BLaER1 treated with 17β-estradiol and CSF1 and Interleukin-3, amounts not matched to agents 10 nM and 100 nM (cell line): ENCODE data around the gene NF1.
A peak's percentile ranks its signal among the peaks of the same experiment; 100 is the strongest.
"Not testable (repeated sequence)": the region's sequence is repeated elsewhere in the genome, so short reads cannot be mapped to it uniquely, and the experiment has no call there.

Experiments used
- H3K27ac ChIP-seq, 11 experiments: shearing (Covaris generic); formaldehyde crosslinking; 2 replicates each; pipeline ENCODE4 v1.8.1; 2022
- H3K27me3 ChIP-seq, 11 experiments: shearing (Covaris generic); formaldehyde crosslinking; 2 replicates each; pipeline ENCODE4 v1.8.1; 2022
- H3K36me3 ChIP-seq, 11 experiments: shearing (Covaris generic); formaldehyde crosslinking; 2 replicates each; pipeline ENCODE4 v1.8.1; 2022
- H3K4me1 ChIP-seq, 10 experiments: shearing (Covaris generic); formaldehyde crosslinking; 2 replicates each; pipeline ENCODE4 v1.8.1; 2022
- H3K4me2 ChIP-seq, 11 experiments: shearing (Covaris generic); formaldehyde crosslinking; 2 replicates each; pipeline ENCODE4 v1.8.1; 2022
- H3K4me3 ChIP-seq, 10 experiments: shearing (Covaris generic); formaldehyde crosslinking; 2 replicates each; pipeline ENCODE4 v1.8.1; 2022
- H3K9ac ChIP-seq, 11 experiments: shearing (Covaris generic); formaldehyde crosslinking; 2 replicates each; pipeline ENCODE4 v1.8.1; 2022
- H3K9me3 ChIP-seq, 11 experiments: shearing (Covaris generic); formaldehyde crosslinking; replicated peaks in 1 of 11; 2 replicates each; pipeline ENCODE4 v1.8.1; 2022
- H4K20me1 ChIP-seq, 11 experiments: shearing (Covaris generic); formaldehyde crosslinking; 2 replicates each; pipeline ENCODE4 v1.8.1; 2022
- Cebpa-rat ChIP-seq, 11 experiments: shearing (Covaris generic); IDR thresholded peaks; 2 replicates each; pipeline ENCODE4 v1.8.1; 2022

NF1 gene

DNA sequence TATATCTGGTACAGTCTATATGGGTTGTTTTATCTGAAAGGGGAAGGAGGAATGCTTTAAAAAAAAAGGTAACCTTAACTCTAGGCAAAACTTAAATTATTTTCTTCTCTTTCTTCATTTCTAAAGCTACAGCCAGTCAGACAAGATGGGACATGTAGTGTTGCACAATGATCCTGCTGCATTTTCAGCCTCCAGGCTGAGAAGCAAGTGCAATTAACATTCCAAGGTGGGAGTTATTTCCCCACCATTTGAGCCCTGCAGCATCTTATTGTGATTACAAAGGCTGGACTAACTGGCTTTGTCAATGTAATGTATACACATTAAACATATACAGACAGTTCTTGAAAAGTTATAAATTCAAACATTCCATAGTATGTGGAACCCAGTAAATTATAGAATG lies 22.6 kb upstream of the NF1 start:
- no peak for TF ChIP-seq Cebpa-rat (IDR thresholded peaks at IDR 0.05)
- no peaks in the 10 kb centered on the region for H4K20me1 ChIP-seq
- H3K36me3 ChIP-seq = no peaks in the 10 kb centered on the region
- no peaks in the 10 kb centered on the region for H3K9me3 ChIP-seq
- peaks cover 6 to 19% (median 9%) of the 10 kb centered on the region in 10 experiments; a peak in 17 of 20 replicates for H3K4me1 ChIP-seq
- no peaks in the 10 kb centered on the region for H3K27me3 ChIP-seq
- H3K4me2 ChIP-seq = no peak overlapping the region
- H3K27ac ChIP-seq = no peak overlapping the region
- H3K4me3 ChIP-seq = no peak overlapping the region
- H3K9ac ChIP-seq = no peak overlapping the region

DNA sequence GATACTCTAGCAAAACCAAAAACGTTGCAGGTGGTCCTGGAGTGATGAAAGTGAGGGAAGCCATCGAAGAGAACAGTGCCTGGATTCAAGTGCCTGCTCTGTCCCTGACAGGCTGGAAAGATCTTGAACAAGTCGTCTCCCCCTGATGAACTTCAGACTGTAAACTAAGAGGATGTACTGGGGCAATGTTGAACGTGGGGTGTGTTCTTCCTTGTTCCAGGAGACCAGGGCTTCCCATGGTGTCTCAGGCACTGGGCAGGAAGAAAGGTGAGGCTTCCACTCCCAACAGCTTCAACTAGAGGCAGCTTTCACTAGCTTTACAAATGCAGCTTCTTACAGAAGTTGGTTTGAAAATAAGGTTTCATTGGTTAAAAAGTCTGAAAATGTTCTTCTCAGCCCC lies 21.4 kb upstream of the NF1 start:
- H3K9me3 ChIP-seq = no peaks in the 10 kb centered on the region
- no peaks in the 10 kb centered on the region for H3K27me3 ChIP-seq
- H3K9ac ChIP-seq = no peak overlapping the region
- no peak overlapping the region for H3K4me3 ChIP-seq
- no peak overlapping the region for H3K27ac ChIP-seq
- TF ChIP-seq Cebpa-rat (IDR thresholded peaks at IDR 0.05) = no peak
- H4K20me1 ChIP-seq = no peaks in the 10 kb centered on the region
- H3K4me2 ChIP-seq = no peak overlapping the region
- peaks cover 2 to 11% (median 8%) of the 10 kb centered on the region in 10 experiments; a peak in 17 of 20 replicates for H3K4me1 ChIP-seq
- H3K36me3 ChIP-seq = no peaks in the 10 kb centered on the region

DNA sequence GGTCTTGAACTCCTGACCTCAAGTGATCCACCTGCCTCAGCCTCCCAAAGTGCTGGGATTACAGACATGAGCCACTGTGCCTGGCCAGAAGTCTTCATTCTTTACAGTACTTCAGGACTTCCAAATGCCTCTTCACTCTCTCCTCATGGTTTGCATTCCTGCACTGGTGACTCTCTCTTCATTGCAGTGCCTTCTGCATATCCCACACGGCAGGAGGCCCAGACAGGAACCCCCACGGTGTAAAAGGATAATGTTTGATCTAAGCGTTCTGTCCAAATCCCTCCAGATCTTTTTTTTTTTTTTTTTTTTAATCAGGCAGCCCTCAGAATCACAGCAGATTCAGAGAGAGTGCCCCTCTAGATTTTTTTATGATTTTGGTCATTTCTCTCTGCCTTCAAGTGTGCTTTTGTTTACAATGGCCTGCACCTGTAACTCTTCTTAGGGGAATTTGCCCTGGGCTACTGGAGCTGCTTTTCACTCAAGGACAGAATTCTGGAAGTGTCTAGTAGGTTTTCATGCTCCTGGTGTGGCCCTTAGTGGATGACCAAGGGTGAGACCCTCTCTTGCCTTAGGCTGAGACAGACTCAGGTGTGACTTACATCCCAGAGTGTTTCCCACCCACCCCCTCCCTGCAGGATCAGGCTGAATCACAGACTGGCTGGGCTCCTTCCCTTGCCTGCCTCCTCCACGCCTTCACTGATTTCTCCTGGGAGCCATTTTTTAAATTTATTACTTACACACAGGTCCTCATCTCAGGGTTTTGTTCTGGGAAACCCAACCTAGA lies 19.8 kb upstream of the NF1 start:
- H3K27me3 ChIP-seq = no peaks in the 10 kb centered on the region
- TF ChIP-seq Cebpa-rat (IDR thresholded peaks at IDR 0.05) = no peak
- H3K27ac ChIP-seq = no peak overlapping the region
- H4K20me1 ChIP-seq = no peaks in the 10 kb centered on the region
- no peak overlapping the region for H3K4me3 ChIP-seq
- H3K9me3 ChIP-seq = no peaks in the 10 kb centered on the region
- H3K4me1 ChIP-seq = peaks cover 0 to 8% (median 6%) of the 10 kb centered on the region in 10 experiments; a peak in 10 of 20 replicates
- H3K36me3 ChIP-seq = no peaks in the 10 kb centered on the region
- no peak overlapping the region for H3K9ac ChIP-seq
- no peak overlapping the region for H3K4me2 ChIP-seq

DNA sequence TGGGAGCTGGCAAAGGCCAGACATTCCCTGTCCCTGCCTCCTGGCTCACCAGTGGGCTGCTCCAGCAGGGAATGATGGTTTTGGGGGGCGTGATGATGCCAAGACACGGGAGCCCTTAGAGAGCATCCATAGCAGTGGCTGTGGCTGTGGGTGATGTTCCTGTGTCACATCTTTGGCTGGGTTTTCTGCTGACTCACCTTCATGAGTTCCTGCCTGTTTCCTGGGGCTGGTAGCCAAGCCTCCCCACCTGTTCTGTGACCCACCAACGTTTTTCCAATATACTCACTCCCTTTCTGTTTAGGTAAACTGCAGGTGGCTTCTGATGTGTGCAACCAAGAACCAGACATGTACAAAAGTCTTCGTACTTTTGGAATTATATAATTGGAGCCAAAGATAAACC lies 16.5 kb upstream of the NF1 start:
- Histone ChIP-seq H3K27me3 (no peaks in the 10 kb centered on the region), H3K9ac (no peak overlapping the region), H4K20me1 (no peaks in the 10 kb centered on the region), H3K9me3 (no peaks in the 10 kb centered on the region), H3K4me1 (peaks cover 0 to 8% (median 6%) of the 10 kb centered on the region in 10 experiments; a peak in 10 of 20 replicates), H3K27ac (no peak overlapping the region), H3K4me2 (0 out of 22 replicates have a peak overlapping the region, but pooled peaks of 1 of the 11 experiments have one; percentile 21), H3K4me3 (no peak overlapping the region), H3K36me3 (no peaks in the 10 kb centered on the region)
- no peak for TF ChIP-seq Cebpa-rat (IDR thresholded peaks at IDR 0.05)

DNA sequence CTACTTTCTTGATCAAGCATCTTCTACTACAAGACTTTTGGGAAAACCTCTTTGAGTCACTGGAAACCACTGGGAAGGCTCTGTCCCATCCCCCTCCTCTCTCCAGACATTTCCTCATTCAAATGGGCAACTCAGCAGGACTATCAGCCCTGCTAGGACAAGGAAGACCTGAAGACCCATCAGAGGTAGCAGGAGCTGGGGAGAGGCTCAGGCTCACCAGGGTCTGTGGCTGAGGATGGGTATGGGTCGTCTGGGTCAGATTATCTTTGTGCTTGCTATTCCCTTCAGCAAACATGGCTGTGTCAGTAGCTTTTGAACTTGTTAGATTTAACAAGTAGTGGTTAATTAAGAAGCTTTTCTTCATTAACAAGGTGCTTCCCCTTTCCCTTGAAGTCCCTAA lies 15.0 kb upstream of the NF1 start:
- Histone ChIP-seq H3K9ac (no peak overlapping the region), H3K36me3 (no peaks in the 10 kb centered on the region), H3K9me3 (no peaks in the 10 kb centered on the region), H3K27ac (no peak overlapping the region), H3K27me3 (no peaks in the 10 kb centered on the region), H3K4me2 (no peak overlapping the region), H4K20me1 (no peaks in the 10 kb centered on the region), H3K4me1 (peaks cover 0 to 8% (median 6%) of the 10 kb centered on the region in 10 experiments; a peak in 10 of 20 replicates), H3K4me3 (no peak overlapping the region)
- no peak for TF ChIP-seq Cebpa-rat (IDR thresholded peaks at IDR 0.05)

DNA sequence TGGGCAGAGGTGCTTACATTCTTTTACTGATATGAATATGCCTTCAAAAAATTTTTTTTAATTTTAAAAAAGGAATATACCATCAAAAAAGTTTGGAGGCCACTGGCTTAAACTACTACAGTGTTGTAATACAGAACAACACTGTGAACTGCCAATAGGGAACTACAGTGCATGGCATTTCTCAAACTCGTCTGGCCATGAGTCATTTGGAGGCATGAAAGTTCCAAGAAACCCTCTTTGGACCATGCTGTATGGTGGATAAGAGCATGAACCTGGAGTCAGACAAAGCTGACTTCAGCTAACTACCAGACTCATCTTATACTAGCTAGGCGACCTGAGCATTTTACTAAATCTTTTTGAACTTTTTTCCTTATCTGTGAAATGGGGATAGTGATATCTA lies 9.2 kb upstream of the NF1 start:
- H3K9ac ChIP-seq = no peak overlapping the region
- H3K27me3 ChIP-seq = no peaks in the 10 kb centered on the region
- no peaks in the 10 kb centered on the region for H3K36me3 ChIP-seq
- H4K20me1 ChIP-seq = no peaks in the 10 kb centered on the region
- no peaks in the 10 kb centered on the region for H3K4me1 ChIP-seq
- no peak overlapping the region for H3K4me3 ChIP-seq
- no peaks in the 10 kb centered on the region for H3K9me3 ChIP-seq
- H3K27ac ChIP-seq = no peak overlapping the region
- TF ChIP-seq Cebpa-rat (IDR thresholded peaks at IDR 0.05) = no peak
- no peak overlapping the region for H3K4me2 ChIP-seq

DNA sequence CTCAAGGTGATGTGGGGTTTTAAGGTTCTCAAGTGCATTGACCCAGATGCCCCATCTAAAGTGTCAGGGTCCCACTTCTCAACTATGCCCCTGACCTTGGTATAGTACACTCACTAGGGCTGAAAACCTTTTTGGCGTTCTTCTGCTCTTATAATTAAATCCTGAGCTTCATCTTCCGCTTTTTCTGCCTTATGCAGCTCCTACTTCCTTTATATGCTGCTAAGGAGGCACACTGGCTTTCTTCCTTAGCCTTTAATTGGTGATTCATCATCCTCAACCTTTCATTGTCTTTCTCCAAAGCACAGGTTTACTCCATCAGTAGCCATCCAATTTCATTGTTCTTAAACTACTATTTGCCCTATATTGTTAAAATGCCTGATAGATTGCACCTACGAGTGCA lies 5.3 kb upstream of the NF1 start:
- no peaks in the 10 kb centered on the region for H4K20me1 ChIP-seq
- H3K27ac ChIP-seq = no peak overlapping the region
- no peaks in the 10 kb centered on the region for H3K36me3 ChIP-seq
- TF ChIP-seq Cebpa-rat (IDR thresholded peaks at IDR 0.05) = no peak
- H3K4me1 ChIP-seq = peaks cover 0 to 15% (median 5%) of the 10 kb centered on the region in 10 experiments; a peak in 7 of 20 replicates
- H3K4me2 ChIP-seq = no peak overlapping the region
- H3K4me3 ChIP-seq = no peak overlapping the region
- no peak overlapping the region for H3K9ac ChIP-seq
- no peaks in the 10 kb centered on the region for H3K27me3 ChIP-seq
- H3K9me3 ChIP-seq = no peaks in the 10 kb centered on the region

DNA sequence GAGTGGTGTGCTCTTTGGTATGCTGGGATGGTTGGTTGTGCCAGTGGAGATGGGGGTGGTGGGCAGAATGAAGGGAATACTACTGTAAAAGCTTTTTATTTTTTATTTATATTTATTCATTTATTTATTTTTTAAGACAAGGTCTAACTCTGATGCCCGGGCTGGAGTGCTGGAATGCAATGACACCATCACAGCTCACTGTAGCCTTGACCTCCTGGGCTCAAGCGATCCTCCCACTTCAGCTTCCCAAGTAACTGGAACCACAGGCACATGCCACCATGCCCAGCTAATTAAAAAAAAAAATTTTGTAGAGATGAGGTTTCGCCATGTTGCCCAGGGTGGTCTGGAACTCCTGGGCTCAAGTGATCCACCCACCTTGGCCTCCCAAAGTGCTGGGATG lies 4.1 kb upstream of the NF1 start:
- not testable (repeated sequence) for H4K20me1 ChIP-seq, H3K4me2 ChIP-seq, H3K4me3 ChIP-seq, H3K36me3 ChIP-seq, H3K27ac ChIP-seq, H3K9me3 ChIP-seq, H3K9ac ChIP-seq, H3K27me3 ChIP-seq
- peaks cover 0 to 15% (median 6%) of the 10 kb centered on the region in 10 experiments; a peak in 11 of 20 replicates for H3K4me1 ChIP-seq

DNA sequence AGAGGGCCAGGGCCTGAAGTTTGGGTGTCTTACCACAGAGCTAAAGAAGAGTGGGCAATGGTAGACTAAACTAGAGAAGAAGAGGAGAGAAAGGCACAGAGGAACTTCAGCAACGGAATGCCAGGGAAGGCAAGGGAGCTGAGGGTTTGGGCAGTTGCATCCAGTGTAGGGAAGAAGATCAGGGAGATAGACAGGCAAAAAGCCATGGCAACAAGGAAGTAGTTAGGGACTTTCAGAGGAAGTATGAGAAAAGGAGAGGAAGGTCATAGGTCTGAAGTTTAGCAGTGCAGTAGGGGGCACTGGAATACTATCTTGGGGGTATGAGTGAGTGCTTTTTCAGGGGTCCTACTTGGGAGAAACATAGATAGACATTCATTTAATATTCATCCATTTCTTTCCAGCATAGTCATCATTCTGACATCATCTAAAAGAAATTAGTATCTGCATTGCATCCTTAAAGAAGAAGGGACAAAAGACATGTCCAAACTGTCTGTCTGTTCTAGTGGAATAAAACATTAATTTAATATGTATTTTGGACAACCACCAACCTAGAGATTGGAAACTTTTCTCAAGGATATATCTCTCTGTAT lies 2.2 kb upstream of the NF1 start:
- Histone ChIP-seq H3K9ac (no peak overlapping the region), H3K27ac (no peak overlapping the region), H4K20me1 (peaks cover 0 to 17% (median 6%) of the 10 kb centered on the region in 11 experiments; a peak in 10 of 22 replicates), H3K4me3 (no peak overlapping the region), H3K36me3 (no peaks in the 10 kb centered on the region), H3K27me3 (no peaks in the 10 kb centered on the region), H3K4me2 (peak overlapping the region in 2 of 11 experiments; percentile 5 to 30; a peak in 1 of 22 replicates), H3K9me3 (no peaks in the 10 kb centered on the region), H3K4me1 (peaks cover 9 to 25% (median 18%) of the 10 kb centered on the region in 10 experiments)
- no peak for TF ChIP-seq Cebpa-rat (IDR thresholded peaks at IDR 0.05)
